Caco-2 (cell line): ENCODE data around the gene KREMEN2. TPM values are rescaled to one million over a fixed set of nuclear protein-coding genes. Genes with fewer than 3 reads are reported as not detected.

Experiments
- BruUV-seq: library from RNA; stranded (reverse); fragments of 400-500 nt; replicated peaks from 2 replicates; lab custom pipeline; 2021; lab: Mats Ljungman, UMichigan
- CTCF ChIA-PET: fragments of 300-600 bp; sonication (Branson Sonifier 250); formaldehyde crosslinking; loops from one replicate; lab custom pipeline; 2022; ENCODE audit warnings: antibody characterized with exemption; lab: Charles Lee
- POLR2A ChIA-PET: fragments of 300-600 bp; sonication (Branson Sonifier 250); formaldehyde crosslinking; loops from one replicate; lab custom pipeline; 2022; ENCODE audit warnings: antibody characterized with exemption; lab: Charles Lee
- DNase-seq, 2 experiments: peaks; one replicate each; pipeline versions ENCODE4 v3.0.0 to v3.0.0-alpha.2; 2020 to 2022
- H3K27me3 ChIP-seq: replicated peaks from 2 replicates; pipeline ENCODE4 v1.6.0; 2011; ENCODE audit warnings: low read length; ENCODE audit not compliant: control insufficient read depth, insufficient read depth
- H3K36me3 ChIP-seq: 2 replicates; pipeline ENCODE4 v1.5.1; 2011; ENCODE audit warnings: low read length; ENCODE audit not compliant: control insufficient read depth, insufficient read depth
- H3K4me1 ChIP-seq: fragments of 250-450 bp; sonication (Bioruptor Pico); 2 replicates; pipeline ENCODE4 v1.5.1; 2020; ENCODE audit warnings: mild to moderate bottlenecking
- H3K4me3 ChIP-seq: 2 replicates; pipeline ENCODE4 v1.5.1; 2011; ENCODE audit warnings: low read depth, mild to moderate bottlenecking, control low read depth, low read length
- H3K9me3 ChIP-seq: fragments of 250-450 bp; sonication (Bioruptor Pico); 2 replicates; pipeline ENCODE4 v1.5.1; 2020; ENCODE audit warnings: mild to moderate bottlenecking, moderate library complexity
- H3K27ac Mint-ChIP-seq: one replicate; pipeline ENCODE4 v1.8.0; 2022; ENCODE audit warnings: mixed read lengths; ENCODE audit not compliant: unreplicated experiment
- H3K27me3 Mint-ChIP-seq: one replicate; pipeline ENCODE4 v1.8.0; 2022; ENCODE audit warnings: mixed read lengths; ENCODE audit not compliant: insufficient read depth, unreplicated experiment
- H3K36me3 Mint-ChIP-seq: one replicate; pipeline ENCODE4 v1.8.0; 2022; ENCODE audit warnings: mild to moderate bottlenecking, mixed read lengths; ENCODE audit not compliant: insufficient read depth, unreplicated experiment
- H3K4me1 Mint-ChIP-seq: one replicate; pipeline ENCODE4 v1.8.0; 2022; ENCODE audit warnings: low read depth, mixed read lengths; ENCODE audit not compliant: unreplicated experiment
- H3K4me3 Mint-ChIP-seq: one replicate; pipeline ENCODE4 v1.8.0; 2022; ENCODE audit warnings: mild to moderate bottlenecking, moderate library complexity, mixed read lengths; ENCODE audit not compliant: unreplicated experiment
- H3K9me3 Mint-ChIP-seq: one replicate; pipeline ENCODE4 v1.8.0; 2022; ENCODE audit warnings: mixed read lengths; ENCODE audit not compliant: unreplicated experiment
- intact Hi-C: fragments of 100-400 bp; cut with micrococcal nuclease; formaldehyde crosslinking; loops from one replicate; pipeline ENCODE4 v1.10.0; 2022; ENCODE audit not compliant: unreplicated experiment
- total RNA-seq: library from RNA; stranded (reverse); gene quantifications from 2 replicates; pipeline ENCODE4 v1.2.3, GENCODE V29; 2022
- TF ChIP-seq, protein P1 (sequence below), 2 experiments: fragments of 200-600 bp in 1 of 2; IDR thresholded peaks; 1 replicate in 1 of 2; 2 replicates in 1 of 2; pipeline versions ENCODE4 v1.5.1 to v1.8.0; 2011 to 2022; ENCODE audit warnings: antibody characterized with exemption in 1 of 2, control low read depth in 1 of 2, inconsistent platforms in 1 of 2, low read depth in 1 of 2, low read length in 1 of 2, mild to moderate bottlenecking in 1 of 2, moderate library complexity in 1 of 2; ENCODE audit not compliant: insufficient read depth in 1 of 2, severe bottlenecking in 1 of 2, unreplicated experiment in 1 of 2

KREMEN2 gene
- total RNA-seq, 1 experiment from 2014 or later, result 2.2 TPM

DNA sequence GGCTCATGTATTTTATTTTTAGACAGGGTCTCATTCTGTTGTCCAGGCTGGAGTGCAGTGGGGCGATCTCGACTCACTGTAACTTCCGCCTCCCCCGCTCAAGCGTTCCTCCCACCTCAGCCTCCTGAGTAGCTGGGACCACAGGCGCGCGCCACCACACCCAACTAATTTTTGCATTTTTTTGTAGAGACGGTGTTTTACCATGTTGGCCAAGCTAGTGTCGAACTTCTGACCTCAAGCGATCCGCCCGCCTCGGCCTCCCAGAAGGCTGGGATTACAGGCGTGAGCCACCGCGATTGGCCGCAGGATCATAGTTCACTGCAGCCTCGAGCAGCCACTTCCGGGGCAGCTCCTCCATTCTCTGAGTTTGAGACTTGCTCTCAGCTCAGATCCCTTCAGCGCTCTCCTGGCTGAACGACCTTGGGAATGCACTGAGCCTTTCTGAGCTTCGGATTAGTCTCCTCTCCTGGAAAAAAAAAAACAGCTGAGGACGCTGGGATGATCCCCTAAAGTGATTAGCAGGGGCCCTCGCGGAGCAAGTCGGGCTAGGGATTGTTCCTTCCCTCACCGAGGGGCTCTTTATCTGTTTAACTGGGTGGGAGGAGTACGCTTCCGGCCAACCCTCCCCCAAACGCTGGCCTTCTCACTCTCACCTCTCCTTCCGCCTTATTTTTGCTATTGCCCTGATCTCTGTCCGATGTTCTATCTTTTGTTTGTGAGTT lies 17.3 kb downstream of the KREMEN2 start:
- Histone ChIP-seq H3K9me3 (no peaks in the 10 kb centered on the region), H3K27me3 (no peaks in the 10 kb centered on the region), H3K4me3 (peak overlapping the region; percentile 82; the same call in 1 of the 2 replicates), H3K36me3 (no peaks in the 10 kb centered on the region; the same call in 1 of the 2 replicates), H3K4me1 (peaks cover 16% of the 10 kb centered on the region)
- DNase-seq, result no peak
- H3K4me3 Mint-ChIP-seq, result peak overlapping the region; percentile 91
- peaks cover 12% of the 10 kb centered on the region for H3K36me3 Mint-ChIP-seq
- ChIA-PET CTCF (interaction anchor here (0.6 to 1.6 kb wide), 2 partner anchors 16 to 43 kb away, joined by 4 to 6 read pairs; no protein-coding TSS in a partner anchor), POLR2A (interaction anchor here (1.5 to 1.7 kb wide), 2 partner anchors 17 to 22 kb away, joined by 5 read pairs; partner anchors contain the start of gene KREMEN2)
- BruUV-seq, result no TSS peak
- intact Hi-C loops, result loop anchor here (1.0 kb wide), 1 partner anchor 43 kb away; the partner anchor contains the start of gene THOC6
- H3K4me1 Mint-ChIP-seq, result no peaks in the 10 kb centered on the region
- H3K9me3 Mint-ChIP-seq, result no peaks in the 10 kb centered on the region
- H3K27me3 Mint-ChIP-seq, result no peaks in the 10 kb centered on the region
- TF ChIP-seq, protein P1, sequence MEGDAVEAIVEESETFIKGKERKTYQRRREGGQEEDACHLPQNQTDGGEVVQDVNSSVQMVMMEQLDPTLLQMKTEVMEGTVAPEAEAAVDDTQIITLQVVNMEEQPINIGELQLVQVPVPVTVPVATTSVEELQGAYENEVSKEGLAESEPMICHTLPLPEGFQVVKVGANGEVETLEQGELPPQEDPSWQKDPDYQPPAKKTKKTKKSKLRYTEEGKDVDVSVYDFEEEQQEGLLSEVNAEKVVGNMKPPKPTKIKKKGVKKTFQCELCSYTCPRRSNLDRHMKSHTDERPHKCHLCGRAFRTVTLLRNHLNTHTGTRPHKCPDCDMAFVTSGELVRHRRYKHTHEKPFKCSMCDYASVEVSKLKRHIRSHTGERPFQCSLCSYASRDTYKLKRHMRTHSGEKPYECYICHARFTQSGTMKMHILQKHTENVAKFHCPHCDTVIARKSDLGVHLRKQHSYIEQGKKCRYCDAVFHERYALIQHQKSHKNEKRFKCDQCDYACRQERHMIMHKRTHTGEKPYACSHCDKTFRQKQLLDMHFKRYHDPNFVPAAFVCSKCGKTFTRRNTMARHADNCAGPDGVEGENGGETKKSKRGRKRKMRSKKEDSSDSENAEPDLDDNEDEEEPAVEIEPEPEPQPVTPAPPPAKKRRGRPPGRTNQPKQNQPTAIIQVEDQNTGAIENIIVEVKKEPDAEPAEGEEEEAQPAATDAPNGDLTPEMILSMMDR (IDR thresholded peaks at IDR 0.05; ENCODE audit: insufficient read depth in 1 of 2, low read depth in 1 of 2, low read length in 1 of 2, severe bottlenecking in 1 of 2, unreplicated experiment in 1 of 2), result no peak
- H3K27ac Mint-ChIP-seq, result peak overlapping the region; percentile 21

DNA sequence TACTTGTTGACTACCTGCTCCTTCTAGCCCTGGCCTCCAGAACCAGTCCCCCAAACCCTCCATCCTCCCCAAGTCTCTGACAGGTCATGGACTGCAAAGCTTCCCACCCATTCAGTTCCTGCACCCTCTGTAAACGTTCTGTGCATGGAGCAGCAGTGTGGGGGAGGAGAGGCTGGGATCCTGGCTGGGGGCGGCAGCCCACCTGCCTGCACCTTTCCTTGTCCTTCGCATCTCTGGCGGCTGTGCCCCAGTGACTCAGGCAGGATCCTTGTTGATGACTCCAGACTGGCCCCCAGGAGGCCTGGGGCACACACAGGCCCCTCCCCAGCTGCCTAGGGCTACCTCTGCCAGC lies 17.8 kb downstream of the KREMEN2 start:
- H3K4me1 Mint-ChIP-seq, result no peaks in the 10 kb centered on the region
- intact Hi-C loops, result loop anchor here (1.0 kb wide), 1 partner anchor 42 kb away; the partner anchor contains the start of gene THOC6
- ChIA-PET POLR2A (interaction anchor here (1.7 kb wide), 1 partner anchor 18 kb away, joined by 5 read pairs; the partner anchor contains the start of gene KREMEN2), CTCF (interaction anchor here (1.6 kb wide), 1 partner anchor 17 kb away, joined by 4 read pairs; no protein-coding TSS in a partner anchor)
- no peaks in the 10 kb centered on the region for H3K9me3 Mint-ChIP-seq
- no TSS peak for BruUV-seq
- no peaks in the 10 kb centered on the region for H3K27me3 Mint-ChIP-seq
- no peaks in the 10 kb centered on the region for H3K27me3 ChIP-seq
- TF ChIP-seq, protein P1 (IDR thresholded peaks at IDR 0.05; ENCODE audit: insufficient read depth in 1 of 2, low read depth in 1 of 2, low read length in 1 of 2, severe bottlenecking in 1 of 2, unreplicated experiment in 1 of 2), result no peak
- peaks cover 16% of the 10 kb centered on the region for H3K4me1 ChIP-seq
- DNase-seq, result no peak
- peaks cover 12% of the 10 kb centered on the region for H3K36me3 Mint-ChIP-seq
- H3K9me3 ChIP-seq, result no peaks in the 10 kb centered on the region
- no peaks in the 10 kb centered on the region; the same call in 1 of the 2 replicates for H3K36me3 ChIP-seq
- peak overlapping the region; percentile 91 for H3K4me3 Mint-ChIP-seq
- peak overlapping the region; percentile 21 for H3K27ac Mint-ChIP-seq
- H3K4me3 ChIP-seq, result no peak overlapping the region

DNA sequence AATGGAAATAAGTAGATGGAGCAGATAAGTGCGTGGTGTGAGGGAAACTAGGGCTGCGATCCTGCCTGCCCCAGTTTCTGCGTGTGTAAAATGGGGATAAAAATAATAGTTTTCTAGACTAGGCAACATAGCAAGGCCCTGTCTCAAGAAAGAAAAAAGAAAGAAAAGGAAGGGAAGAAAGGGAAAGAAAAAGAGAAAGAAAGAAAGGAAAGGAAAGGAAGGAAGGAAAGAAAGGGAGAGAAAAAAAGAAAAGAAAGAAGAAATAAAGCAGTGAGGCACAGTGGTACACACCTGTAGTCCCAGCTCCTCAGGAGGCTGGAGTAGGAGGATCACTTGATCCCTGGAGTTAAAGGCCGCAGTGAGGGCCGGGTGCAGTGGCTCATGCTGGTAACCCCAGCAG lies 18.3 kb downstream of the KREMEN2 start:
- no peak for DNase-seq
- intact Hi-C loops, result no loop called here
- H3K4me3 Mint-ChIP-seq, result no peak overlapping the region
- ChIA-PET CTCF (no interaction called here), POLR2A (no interaction called here)
- Histone ChIP-seq H3K4me1 (peaks cover 16% of the 10 kb centered on the region), H3K36me3 (no peaks in the 10 kb centered on the region), H3K27me3 (no peaks in the 10 kb centered on the region), H3K9me3 (no peaks in the 10 kb centered on the region), H3K4me3 (no peak overlapping the region)
- TF ChIP-seq, protein P1 (IDR thresholded peaks at IDR 0.05; ENCODE audit: insufficient read depth in 1 of 2, low read depth in 1 of 2, low read length in 1 of 2, severe bottlenecking in 1 of 2, unreplicated experiment in 1 of 2), result no peak
- H3K27me3 Mint-ChIP-seq, result no peaks in the 10 kb centered on the region
- no peaks in the 10 kb centered on the region for H3K4me1 Mint-ChIP-seq
- no TSS peak for BruUV-seq
- H3K27ac Mint-ChIP-seq, result peak overlapping the region; percentile 21
- H3K36me3 Mint-ChIP-seq, result peaks cover 12% of the 10 kb centered on the region
- H3K9me3 Mint-ChIP-seq, result no peaks in the 10 kb centered on the region
